Peyer's patch (tissue), 4 donors: Measurements from ENCODE around the gene IGSF22.

ENCODE experiments used
- POLR2A ChIP-seq, 2 donors: fragments of 450-650 bp; IDR thresholded peaks; one replicate each; pipeline ENCODE4 v1.5.1; 2017; ENCODE audit warnings: antibody characterized with exemption in 2 of 2, mild to moderate bottlenecking in 2 of 2, moderate library complexity in 2 of 2
- TF ChIP-seq, protein P1 (sequence below), 6 experiments: fragments of 450-650 bp in 4 of 6; fragments of 200-600 bp in 2 of 6; sonication (generic) in 1 of 6; IDR thresholded peaks; one replicate each; pipeline ENCODE4 v1.5.1; 2017 to 2019; ENCODE audit warnings: antibody characterized with exemption in 6 of 6, mild to moderate bottlenecking in 3 of 6, moderate library complexity in 1 of 6

DNA sequence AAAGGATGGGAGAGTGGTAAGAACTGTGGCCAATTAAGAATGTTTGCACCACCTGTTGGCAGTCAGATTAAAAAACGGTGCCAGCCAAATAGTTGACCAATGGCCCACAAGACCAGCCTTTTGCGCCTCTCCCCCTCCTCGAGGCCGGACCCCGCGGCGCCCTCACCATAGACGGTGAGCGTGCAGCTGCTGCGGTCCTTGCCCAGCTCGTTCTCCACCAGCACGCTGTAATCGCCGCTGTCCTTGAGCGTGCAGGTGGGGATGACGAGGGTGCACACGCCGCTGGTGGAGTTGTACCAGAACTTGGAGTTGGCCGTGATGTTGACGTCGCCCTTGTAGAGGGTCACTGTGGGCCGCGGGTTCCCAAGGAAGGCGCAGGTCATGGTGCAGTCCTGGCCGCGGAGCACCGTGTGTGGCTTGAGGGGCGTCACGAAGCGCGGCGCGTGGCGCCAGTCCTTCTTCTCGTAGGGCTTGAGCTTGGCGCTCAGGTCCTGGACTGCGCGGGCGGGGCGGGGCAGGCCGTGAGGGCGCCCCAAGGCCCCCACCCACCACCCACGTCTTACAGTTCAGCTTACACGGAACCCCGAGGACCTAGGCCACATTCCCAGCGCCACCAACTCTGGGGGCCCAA lies 20.2 kb downstream of the IGSF22 start:
- TF ChIP-seq, protein P1, sequence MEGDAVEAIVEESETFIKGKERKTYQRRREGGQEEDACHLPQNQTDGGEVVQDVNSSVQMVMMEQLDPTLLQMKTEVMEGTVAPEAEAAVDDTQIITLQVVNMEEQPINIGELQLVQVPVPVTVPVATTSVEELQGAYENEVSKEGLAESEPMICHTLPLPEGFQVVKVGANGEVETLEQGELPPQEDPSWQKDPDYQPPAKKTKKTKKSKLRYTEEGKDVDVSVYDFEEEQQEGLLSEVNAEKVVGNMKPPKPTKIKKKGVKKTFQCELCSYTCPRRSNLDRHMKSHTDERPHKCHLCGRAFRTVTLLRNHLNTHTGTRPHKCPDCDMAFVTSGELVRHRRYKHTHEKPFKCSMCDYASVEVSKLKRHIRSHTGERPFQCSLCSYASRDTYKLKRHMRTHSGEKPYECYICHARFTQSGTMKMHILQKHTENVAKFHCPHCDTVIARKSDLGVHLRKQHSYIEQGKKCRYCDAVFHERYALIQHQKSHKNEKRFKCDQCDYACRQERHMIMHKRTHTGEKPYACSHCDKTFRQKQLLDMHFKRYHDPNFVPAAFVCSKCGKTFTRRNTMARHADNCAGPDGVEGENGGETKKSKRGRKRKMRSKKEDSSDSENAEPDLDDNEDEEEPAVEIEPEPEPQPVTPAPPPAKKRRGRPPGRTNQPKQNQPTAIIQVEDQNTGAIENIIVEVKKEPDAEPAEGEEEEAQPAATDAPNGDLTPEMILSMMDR (IDR thresholded peaks at IDR 0.05) = no peak
- no peak for TF ChIP-seq POLR2A (IDR thresholded peaks at IDR 0.05)
